ENCODE data around the gene RND3. TPM values are rescaled to one million over a fixed set of nuclear protein-coding genes. Genes with fewer than 3 reads are reported as not detected.

The RND3 gene
- total and polyA plus RNA-seq, 2 donors (not counting 1 experiment from before 2014, with no cell fraction given), result not detected

GRCh38 chr2:150438041-150438440 is 49.4 kb downstream of the RND3 start:
- no peak overlapping the region for H3K27ac ChIP-seq (ENCODE audit: low read length in 2 of 2)
- no CpG with 5 or more reads among the region's 2 CpGs for WGBS (ENCODE audit: insufficient coverage)
- Mint-ChIP-seq H3K4me1 (no peaks in the 10 kb centered on the region), H3K4me3 (no peak overlapping the region), H3K9me3 (ENCODE audit: insufficient read depth) (peaks cover 5% of the 10 kb centered on the region), H3K27ac (no peak overlapping the region), H3K27me3 (no peaks in the 10 kb centered on the region)
- H3K4me2 ChIP-seq (replicated peaks; ENCODE audit: low read depth, low read length, poor library complexity, severe bottlenecking), result no peak overlapping the region
- H2AFZ ChIP-seq (ENCODE audit: insufficient read depth, low read depth, low read length, poor library complexity, severe bottlenecking), result no peak overlapping the region
- DNase-seq (no peak), ATAC-seq (ENCODE audit: low read depth) (no peak)
- no peak overlapping the region for H3K4me3 ChIP-seq (ENCODE audit: control extremely low read depth in 1 of 5, extremely low read depth in 1 of 5, insufficient read depth in 1 of 5, low read depth in 2 of 5, low read length in 4 of 5)
- peaks cover 0 to 5% (median 1%) of the 10 kb centered on the region in 3 donors for H3K9me3 ChIP-seq (ENCODE audit: control extremely low read depth in 1 of 3, control insufficient read depth in 2 of 3, insufficient read depth in 1 of 3, low read length in 2 of 3)
- H3K27me3 ChIP-seq (replicated peaks in 1 of 4; ENCODE audit: control extremely low read depth in 1 of 4, control insufficient read depth in 3 of 4, insufficient read depth in 4 of 4, low read length in 3 of 4), result no peaks in the 10 kb centered on the region
- no peak overlapping the region for H3K9ac ChIP-seq (ENCODE audit: low read length)
- no peak for TF ChIP-seq CTCF (IDR thresholded peaks at IDR 0.05)
- TF ChIP-seq EZH2 (IDR thresholded peaks at IDR 0.05; ENCODE audit: borderline replicate concordance, insufficient read depth, low read depth, low read length, poor library complexity, severe bottlenecking), result no peak
- no peaks in the 10 kb centered on the region for H3K4me1 ChIP-seq (ENCODE audit: control insufficient read depth in 2 of 2, insufficient read depth in 2 of 2, low read length in 2 of 2)
- intact Hi-C loops (cut with micrococcal nuclease), result no loop called here
- H4K20me1 ChIP-seq (ENCODE audit: control insufficient read depth, insufficient read depth, low read length, poor library complexity, severe bottlenecking), result no peaks in the 10 kb centered on the region
- CTCF ChIA-PET, result no interaction called here
- H3K36me3 ChIP-seq (replicated peaks in 1 of 2; ENCODE audit: control extremely low read depth in 1 of 2, control insufficient read depth in 1 of 2, extremely low read depth in 1 of 2, insufficient read depth in 2 of 2, low read length in 1 of 2), result no peaks in the 10 kb centered on the region
- POLR2A ChIA-PET, result no interaction called here
- no peaks in the 10 kb centered on the region for H3K79me2 ChIP-seq (ENCODE audit: control insufficient read depth, insufficient read depth, low read length)

- H3K9me3 Mint-ChIP-seq (ENCODE audit: insufficient read depth), result peaks cover 4% of the 10 kb centered on the region
- Histone ChIP-seq H3K79me2 (ENCODE audit: control insufficient read depth, insufficient read depth, low read length) (no peaks in the 10 kb centered on the region), H3K36me3 (replicated peaks in 1 of 2; ENCODE audit: control extremely low read depth in 1 of 2, control insufficient read depth in 1 of 2, extremely low read depth in 1 of 2, insufficient read depth in 2 of 2, low read length in 1 of 2) (no peaks in the 10 kb centered on the region), H2AFZ (ENCODE audit: insufficient read depth, low read depth, low read length, poor library complexity, severe bottlenecking) (no peak overlapping the region), H4K20me1 (ENCODE audit: control insufficient read depth, insufficient read depth, low read length, poor library complexity, severe bottlenecking) (no peaks in the 10 kb centered on the region), H3K27ac (ENCODE audit: low read length in 2 of 2) (no peak overlapping the region), H3K9me3 (ENCODE audit: control extremely low read depth in 1 of 3, control insufficient read depth in 2 of 3, insufficient read depth in 1 of 3, low read length in 2 of 3) (peaks cover 0 to 3% (median 0%) of the 10 kb centered on the region in 3 donors), H3K27me3 (replicated peaks in 1 of 4; ENCODE audit: control extremely low read depth in 1 of 4, control insufficient read depth in 3 of 4, insufficient read depth in 4 of 4, low read length in 3 of 4) (no peaks in the 10 kb centered on the region), H3K9ac (ENCODE audit: low read length) (no peak overlapping the region), H3K4me2 (replicated peaks; ENCODE audit: low read depth, low read length, poor library complexity, severe bottlenecking) (no peak overlapping the region), H3K4me1 (ENCODE audit: control insufficient read depth in 2 of 2, insufficient read depth in 2 of 2, low read length in 2 of 2) (no peaks in the 10 kb centered on the region), H3K4me3 (ENCODE audit: control extremely low read depth in 1 of 5, extremely low read depth in 1 of 5, insufficient read depth in 1 of 5, low read depth in 2 of 5, low read length in 4 of 5) (no peak overlapping the region)
- no peak overlapping the region for H3K4me3 Mint-ChIP-seq
- ATAC-seq (ENCODE audit: low read depth), result no peak
- TF ChIP-seq CTCF (IDR thresholded peaks at IDR 0.05) (no peak), EZH2 (IDR thresholded peaks at IDR 0.05; ENCODE audit: borderline replicate concordance, insufficient read depth, low read depth, low read length, poor library complexity, severe bottlenecking) (no peak)
- no peaks in the 10 kb centered on the region for H3K27me3 Mint-ChIP-seq
- WGBS (ENCODE audit: insufficient coverage), result 79% methylated on average over 3 of the region's 3 CpGs
- H3K27ac Mint-ChIP-seq, result no peak overlapping the region
- DNase-seq, result no peak
- intact Hi-C loops (cut with micrococcal nuclease), result no loop called here
- ChIA-PET POLR2A (no interaction called here), CTCF (no interaction called here)
- H3K4me1 Mint-ChIP-seq, result no peaks in the 10 kb centered on the region
These were observed 55.2 kb downstream of the RND3 start for GRCh38 chr2:150432312-150432625.
